Fibroblast of villous mesenchyme (primary cell): Measurements from ENCODE around the gene DCHS1. TPM values are rescaled to one million over a fixed set of nuclear protein-coding genes. Genes with fewer than 3 reads are reported as not detected.

Source experiments
- DNase-seq: peaks from one replicate; pipeline ENCODE4 v3.0.0-alpha.2; 2010; ENCODE audit warnings: low read depth
- H3K4me3 ChIP-seq: 2 replicates; pipeline ENCODE4 v1.5.1; 2011; ENCODE audit warnings: low read depth, mild to moderate bottlenecking, low read length
- total RNA-seq: library from RNA; depleted of rRNA; stranded (reverse); fragments of >200 nt; gene quantifications from 2 replicates; pipeline ENCODE4 v1.2.3, GENCODE V29; 2012
- TF ChIP-seq, protein P1 (sequence below): IDR thresholded peaks from 2 replicates; pipeline ENCODE4 v1.5.1; 2012; ENCODE audit warnings: low read depth, mild to moderate bottlenecking, low read length; ENCODE audit not compliant: insufficient read depth

Gene DCHS1
- total RNA-seq, 1 donor: 33.7 TPM

DNA sequence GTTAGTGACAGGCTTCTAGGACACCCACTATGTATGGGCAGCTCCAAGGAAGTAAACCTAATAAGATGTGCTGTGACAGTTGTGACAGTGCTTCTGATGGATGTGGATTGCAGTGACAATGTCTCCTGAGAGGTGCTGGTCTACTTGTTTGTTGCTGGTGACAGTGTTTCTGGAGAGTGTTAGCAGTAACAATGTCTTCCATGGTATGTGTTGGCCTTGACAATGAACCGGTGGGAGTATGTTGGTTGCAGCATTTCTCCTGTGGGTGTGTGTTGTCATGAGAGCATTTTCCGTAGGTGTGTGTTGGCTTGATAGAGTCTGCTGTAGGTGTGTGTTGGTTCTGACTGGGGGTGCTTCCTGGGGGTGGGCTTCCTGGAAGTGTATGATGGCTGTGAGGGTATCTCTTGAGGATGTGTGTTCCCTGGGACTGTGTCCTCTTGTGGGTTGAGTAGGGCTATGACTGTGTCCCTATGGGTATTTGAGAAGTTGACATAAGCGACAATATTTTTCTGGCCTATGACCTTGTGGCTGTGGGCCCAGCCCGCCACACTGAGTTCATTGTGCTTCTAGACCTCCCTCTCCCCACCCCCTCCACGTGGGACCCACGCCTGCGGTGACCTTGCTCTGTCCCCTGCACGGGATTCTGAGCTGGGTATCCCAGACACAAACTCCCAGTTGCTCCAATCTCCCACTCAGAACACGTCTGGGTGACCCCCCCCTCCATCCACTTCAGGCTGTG is 1.2 kb downstream of the DCHS1 start:
- peak overlapping the region; percentile 62 for H3K4me3 ChIP-seq
- DNase-seq: no peak
- TF ChIP-seq, protein P1, sequence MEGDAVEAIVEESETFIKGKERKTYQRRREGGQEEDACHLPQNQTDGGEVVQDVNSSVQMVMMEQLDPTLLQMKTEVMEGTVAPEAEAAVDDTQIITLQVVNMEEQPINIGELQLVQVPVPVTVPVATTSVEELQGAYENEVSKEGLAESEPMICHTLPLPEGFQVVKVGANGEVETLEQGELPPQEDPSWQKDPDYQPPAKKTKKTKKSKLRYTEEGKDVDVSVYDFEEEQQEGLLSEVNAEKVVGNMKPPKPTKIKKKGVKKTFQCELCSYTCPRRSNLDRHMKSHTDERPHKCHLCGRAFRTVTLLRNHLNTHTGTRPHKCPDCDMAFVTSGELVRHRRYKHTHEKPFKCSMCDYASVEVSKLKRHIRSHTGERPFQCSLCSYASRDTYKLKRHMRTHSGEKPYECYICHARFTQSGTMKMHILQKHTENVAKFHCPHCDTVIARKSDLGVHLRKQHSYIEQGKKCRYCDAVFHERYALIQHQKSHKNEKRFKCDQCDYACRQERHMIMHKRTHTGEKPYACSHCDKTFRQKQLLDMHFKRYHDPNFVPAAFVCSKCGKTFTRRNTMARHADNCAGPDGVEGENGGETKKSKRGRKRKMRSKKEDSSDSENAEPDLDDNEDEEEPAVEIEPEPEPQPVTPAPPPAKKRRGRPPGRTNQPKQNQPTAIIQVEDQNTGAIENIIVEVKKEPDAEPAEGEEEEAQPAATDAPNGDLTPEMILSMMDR: no peak

DNA sequence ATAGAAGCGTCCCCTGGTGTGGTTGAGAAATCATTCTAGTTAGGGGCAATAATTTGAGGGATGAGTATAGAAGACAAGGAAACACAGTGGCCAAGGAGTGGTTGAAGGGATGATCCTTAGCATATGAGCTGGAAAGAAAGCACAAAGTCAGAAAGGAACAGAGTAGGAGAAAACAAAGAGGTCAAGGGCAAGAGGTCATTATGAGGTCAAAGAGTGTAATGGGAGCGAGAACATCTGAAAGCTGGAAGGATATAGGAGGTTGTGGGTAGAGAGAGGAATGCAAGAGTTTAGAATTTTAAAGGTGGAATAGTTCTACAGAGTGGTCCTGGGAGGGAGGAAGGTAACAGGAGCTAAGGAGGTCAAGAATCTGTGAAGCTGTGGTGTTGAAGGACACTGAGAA is 2.0 kb downstream of the DCHS1 start:
- DNase-seq: no peak
- TF ChIP-seq, protein P1: no peak
- no peak overlapping the region for H3K4me3 ChIP-seq

DNA sequence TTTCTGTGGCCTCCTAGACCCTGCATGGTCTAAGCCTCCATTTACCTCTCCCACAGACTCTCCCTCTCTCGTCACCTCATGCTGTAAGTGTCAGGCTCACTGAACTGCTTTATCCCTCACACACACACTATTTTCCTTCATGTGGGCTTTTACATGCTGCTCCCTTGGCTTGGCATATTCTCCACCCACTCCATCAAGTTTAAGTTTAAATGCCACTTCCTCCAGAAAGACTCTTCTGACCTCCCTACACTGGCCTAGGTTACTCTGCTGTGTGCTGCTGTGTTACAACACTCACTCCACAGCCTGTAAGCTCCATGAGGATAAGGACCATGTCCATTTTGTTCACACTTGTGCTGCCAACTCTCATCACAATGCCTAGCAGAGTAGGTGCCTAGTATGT is 2.5 kb downstream of the DCHS1 start:
- DNase-seq: no peak
- H3K4me3 ChIP-seq: no peak overlapping the region
- TF ChIP-seq, protein P1: no peak

DNA sequence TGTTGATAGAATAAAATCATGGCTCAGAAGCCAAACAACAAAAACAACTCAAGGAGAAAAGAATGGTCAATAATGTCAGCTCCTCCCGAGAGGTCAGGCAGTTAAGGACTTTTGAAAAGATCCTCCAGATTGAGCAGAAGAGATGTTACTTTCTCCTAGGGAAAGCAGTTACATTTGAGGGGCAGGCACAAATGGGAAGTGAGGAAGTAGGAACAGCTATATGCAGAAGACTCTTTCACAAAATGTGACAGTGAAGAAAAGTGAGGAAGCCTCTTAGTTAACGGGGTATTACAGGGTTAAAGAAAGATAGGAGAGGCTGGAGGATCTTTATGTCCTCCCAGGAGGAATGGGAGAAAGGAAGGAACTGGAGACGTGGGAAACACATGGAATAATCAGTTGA is 3.4 kb downstream of the DCHS1 start:
- H3K4me3 ChIP-seq: no peak overlapping the region
- no peak for DNase-seq
- TF ChIP-seq, protein P1: no peak

DNA sequence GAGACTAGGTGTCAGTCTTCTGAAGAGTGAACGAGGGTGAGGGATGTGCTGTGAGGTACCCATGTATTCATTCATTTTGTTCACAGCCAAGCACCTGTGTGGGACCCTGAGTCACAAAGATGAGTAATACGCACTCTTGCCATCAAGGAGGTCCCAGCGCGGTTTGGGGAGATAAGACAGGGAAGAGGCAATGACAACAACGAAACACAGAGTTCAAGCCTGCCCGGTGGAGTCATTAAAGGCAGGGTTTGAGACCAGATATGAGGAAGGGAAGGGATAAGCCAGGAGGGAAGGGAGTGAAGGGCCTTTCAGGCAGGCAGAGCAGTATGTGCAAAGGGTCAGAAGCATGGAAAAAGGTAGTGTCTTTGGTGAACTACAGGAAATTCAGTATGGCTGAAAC is 4.6 kb downstream of the DCHS1 start:
- no peak overlapping the region for H3K4me3 ChIP-seq
- DNase-seq: peak; percentile 31
- TF ChIP-seq, protein P1: no peak

DNA sequence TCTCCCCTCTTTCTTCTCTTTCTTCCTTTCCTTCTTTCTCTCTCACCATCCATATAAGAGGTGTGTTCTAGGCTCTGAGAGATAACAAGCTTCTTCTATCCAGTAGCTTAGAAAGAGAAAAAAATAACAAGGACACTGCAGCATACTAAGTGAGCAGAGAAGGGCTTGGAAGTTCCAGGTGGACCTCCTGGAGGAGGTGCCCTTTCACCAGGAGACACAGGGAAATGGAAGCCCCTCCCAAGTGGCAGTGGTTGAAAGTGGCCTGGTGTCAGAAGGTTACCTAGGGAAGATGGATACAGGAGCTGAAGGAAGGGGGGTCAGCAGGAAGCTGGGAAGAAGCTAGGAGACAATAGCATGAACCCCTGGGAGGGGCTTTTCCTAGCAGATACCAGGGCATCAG is 5.5 kb downstream of the DCHS1 start:
- TF ChIP-seq, protein P1: no peak
- H3K4me3 ChIP-seq: no peak overlapping the region
- no peak for DNase-seq

DNA sequence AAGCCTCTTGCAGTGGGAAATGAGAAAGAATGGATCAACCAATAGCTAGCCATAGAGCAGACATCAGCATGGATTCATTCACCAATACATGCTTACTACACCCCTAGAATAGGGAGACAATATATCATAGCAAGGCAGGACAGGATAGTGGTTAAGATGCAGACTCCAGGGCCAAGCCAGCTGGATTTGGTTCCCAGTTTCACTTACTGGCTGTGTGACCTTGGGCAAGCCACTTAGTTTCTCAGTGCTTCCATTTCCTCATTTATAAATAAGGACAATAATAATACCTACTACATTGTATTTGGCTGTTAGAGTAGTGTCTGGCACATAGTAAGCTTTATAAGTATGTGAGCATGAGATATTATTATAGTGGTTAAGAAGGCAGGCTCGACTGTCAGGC is 7.1 kb downstream of the DCHS1 start:
- H3K4me3 ChIP-seq: no peak overlapping the region
- DNase-seq: no peak
- TF ChIP-seq, protein P1: no peak
